ENCODE measurements around the gene LIPM. TPM values are rescaled to one million over a fixed set of nuclear protein-coding genes. Genes with fewer than 3 reads are reported as not detected.

LIPM gene
- total RNA-seq, 4 donors from 2014 or later: not detected

DNA sequence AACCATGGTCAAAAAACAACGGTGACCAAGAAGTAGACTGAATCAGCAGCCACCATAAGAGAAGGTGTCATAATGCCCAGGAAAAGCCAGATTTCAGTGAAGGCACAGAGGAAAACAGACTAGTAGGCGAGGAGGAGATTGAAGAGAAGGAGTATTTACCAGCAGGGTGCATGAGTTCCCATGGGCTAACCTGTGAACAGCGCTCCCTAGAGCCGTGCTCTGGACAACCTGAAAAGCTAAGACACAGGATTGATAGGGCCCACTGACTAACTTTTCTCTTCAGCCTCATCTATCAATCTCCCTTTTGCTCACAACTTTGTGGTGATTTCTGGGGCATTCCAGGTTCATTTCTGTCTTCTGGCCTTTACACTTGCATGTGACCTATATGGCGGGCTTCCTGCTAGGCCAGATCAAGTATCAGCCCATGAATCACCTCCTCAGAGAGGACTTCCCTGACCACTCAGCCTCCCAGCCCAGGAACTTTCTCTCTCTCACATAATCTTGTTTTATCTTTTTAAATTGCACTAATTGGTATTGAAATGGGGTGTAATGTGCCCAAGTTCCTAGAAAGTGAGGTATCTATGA lies 36.3 kb downstream of the LIPM start:
- in situ Hi-C loops (cut with MboI; ENCODE audit: low pct_ligation_motif_present in 1 of 4, low pct_unique_long_range_greater_than_20kb in 1 of 4, low sequenced_read_pairs in 3 of 4): loop anchor here (5.0 to 25.0 kb wide), 5 partner anchors 83 to 376 kb away; partner anchors contain the start of gene CH25H (in 2 of the 4)
- H3K27ac ChIP-seq: no peak overlapping the region
- H3K27me3 ChIP-seq: no peaks in the 10 kb centered on the region
- no peak for DNase-seq
- H3K36me3 ChIP-seq: no peaks in the 10 kb centered on the region
- 79 to 90% methylated on average over 3 to 5 of the region's 5 CpGs for WGBS, 2 donors (ENCODE audit: low coverage in 1 of 2)
- intact Hi-C loops (cut with DNase I; ENCODE audit: low total_unique reads): loop anchor here (5.0 to 10.0 kb wide), 2 partner anchors 156 to 378 kb away; partner anchors contain the start of gene FAS
- no peak for TF ChIP-seq POLR2AphosphoS5 (IDR thresholded peaks at IDR 0.05)
- no peak for TF ChIP-seq EP300 (IDR thresholded peaks at IDR 0.05; ENCODE audit: low read depth)
- TF ChIP-seq, protein P1, sequence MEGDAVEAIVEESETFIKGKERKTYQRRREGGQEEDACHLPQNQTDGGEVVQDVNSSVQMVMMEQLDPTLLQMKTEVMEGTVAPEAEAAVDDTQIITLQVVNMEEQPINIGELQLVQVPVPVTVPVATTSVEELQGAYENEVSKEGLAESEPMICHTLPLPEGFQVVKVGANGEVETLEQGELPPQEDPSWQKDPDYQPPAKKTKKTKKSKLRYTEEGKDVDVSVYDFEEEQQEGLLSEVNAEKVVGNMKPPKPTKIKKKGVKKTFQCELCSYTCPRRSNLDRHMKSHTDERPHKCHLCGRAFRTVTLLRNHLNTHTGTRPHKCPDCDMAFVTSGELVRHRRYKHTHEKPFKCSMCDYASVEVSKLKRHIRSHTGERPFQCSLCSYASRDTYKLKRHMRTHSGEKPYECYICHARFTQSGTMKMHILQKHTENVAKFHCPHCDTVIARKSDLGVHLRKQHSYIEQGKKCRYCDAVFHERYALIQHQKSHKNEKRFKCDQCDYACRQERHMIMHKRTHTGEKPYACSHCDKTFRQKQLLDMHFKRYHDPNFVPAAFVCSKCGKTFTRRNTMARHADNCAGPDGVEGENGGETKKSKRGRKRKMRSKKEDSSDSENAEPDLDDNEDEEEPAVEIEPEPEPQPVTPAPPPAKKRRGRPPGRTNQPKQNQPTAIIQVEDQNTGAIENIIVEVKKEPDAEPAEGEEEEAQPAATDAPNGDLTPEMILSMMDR (IDR thresholded peaks at IDR 0.05): no peak
- TF ChIP-seq POLR2A (IDR thresholded peaks at IDR 0.05): no peak
- H3K4me3 ChIP-seq: no peak overlapping the region
- peaks cover 0 to 6% (median 3%) of the 10 kb centered on the region in 4 donors for H3K4me1 ChIP-seq
- H3K9me3 ChIP-seq: no peaks in the 10 kb centered on the region

DNA sequence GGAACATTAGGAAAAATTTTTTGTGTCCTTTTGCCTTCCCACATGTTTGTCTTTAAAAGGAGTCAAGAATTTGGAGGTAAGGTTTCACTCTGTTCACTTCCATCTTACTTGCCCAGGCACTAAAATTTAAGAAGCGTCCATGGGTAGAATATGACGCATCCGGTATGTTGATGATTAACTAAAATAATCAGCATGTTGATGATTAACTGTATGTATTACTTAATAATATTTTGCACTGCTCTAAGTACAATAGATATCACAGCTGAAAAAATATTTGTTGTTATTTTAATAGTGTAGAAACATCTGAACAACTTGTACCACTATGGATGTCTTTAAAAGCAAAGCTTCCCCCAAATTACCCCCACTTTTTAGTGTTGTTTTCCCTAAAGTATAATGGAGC lies 37.6 kb downstream of the LIPM start:
- TF ChIP-seq POLR2A (IDR thresholded peaks at IDR 0.05) (no peak), EP300 (IDR thresholded peaks at IDR 0.05; ENCODE audit: low read depth) (no peak), POLR2AphosphoS5 (IDR thresholded peaks at IDR 0.05) (no peak)
- TF ChIP-seq, protein P1 (IDR thresholded peaks at IDR 0.05): no peak
- Histone ChIP-seq H3K27ac (no peak overlapping the region), H3K27me3 (no peaks in the 10 kb centered on the region), H3K9me3 (no peaks in the 10 kb centered on the region), H3K4me1 (peaks cover 0 to 6% (median 3%) of the 10 kb centered on the region in 4 donors), H3K4me3 (no peak overlapping the region), H3K36me3 (no peaks in the 10 kb centered on the region)
- no peak for DNase-seq
- intact Hi-C loops (cut with DNase I; ENCODE audit: low total_unique reads) (no loop called here), in situ Hi-C loops (cut with MboI; ENCODE audit: low pct_ligation_motif_present in 1 of 4, low pct_unique_long_range_greater_than_20kb in 1 of 4, low sequenced_read_pairs in 3 of 4) (loop anchor here in 2 of 4 donors (25.0 kb wide), 1 partner anchor 372 kb away; the partner anchor contains the start of gene CH25H (in 2 of the 2))
- 84 to 97% methylated on average over 3 of the region's 3 CpGs for WGBS, 2 donors (ENCODE audit: low coverage in 1 of 2)

DNA sequence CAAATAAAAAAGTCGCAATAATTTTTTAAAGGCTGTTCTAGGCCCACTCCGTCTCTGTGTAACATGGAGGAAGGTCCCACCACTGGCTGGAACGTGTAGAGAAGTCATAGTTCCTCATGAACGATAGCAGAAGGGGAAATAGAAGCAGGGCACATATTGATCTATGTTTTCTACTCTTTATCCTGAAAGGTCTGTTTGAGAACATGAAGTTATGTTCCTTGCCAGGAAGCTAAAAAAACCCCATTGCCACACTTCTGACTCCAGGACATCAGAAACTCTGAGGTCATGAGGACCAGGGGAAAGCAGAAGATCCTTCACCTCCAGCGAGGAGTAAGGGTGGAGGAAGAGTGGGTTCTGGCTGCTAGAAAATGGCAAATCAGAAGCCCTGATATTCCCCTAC lies 38.4 kb downstream of the LIPM start:
- H3K36me3 ChIP-seq: no peaks in the 10 kb centered on the region
- H3K4me3 ChIP-seq: no peak overlapping the region
- no peak for DNase-seq
- no peaks in the 10 kb centered on the region for H3K27me3 ChIP-seq
- in situ Hi-C loops (cut with MboI; ENCODE audit: low pct_ligation_motif_present in 1 of 4, low pct_unique_long_range_greater_than_20kb in 1 of 4, low sequenced_read_pairs in 3 of 4) (loop anchor here in 2 of 4 donors (25.0 kb wide), 1 partner anchor 371 kb away; the partner anchor contains the start of gene CH25H (in 2 of the 2)), intact Hi-C loops (cut with DNase I; ENCODE audit: low total_unique reads) (no loop called here)
- TF ChIP-seq EP300 (IDR thresholded peaks at IDR 0.05; ENCODE audit: low read depth): no peak
- TF ChIP-seq, protein P1 (IDR thresholded peaks at IDR 0.05): no peak
- no peak for TF ChIP-seq POLR2A (IDR thresholded peaks at IDR 0.05)
- H3K27ac ChIP-seq: no peak overlapping the region
- peaks cover 0 to 6% (median 0%) of the 10 kb centered on the region in 4 donors for H3K4me1 ChIP-seq
- no peaks in the 10 kb centered on the region for H3K9me3 ChIP-seq
- 86 to 87% methylated on average over 5 of the region's 5 CpGs for WGBS, 2 donors (ENCODE audit: low coverage in 1 of 2)

DNA sequence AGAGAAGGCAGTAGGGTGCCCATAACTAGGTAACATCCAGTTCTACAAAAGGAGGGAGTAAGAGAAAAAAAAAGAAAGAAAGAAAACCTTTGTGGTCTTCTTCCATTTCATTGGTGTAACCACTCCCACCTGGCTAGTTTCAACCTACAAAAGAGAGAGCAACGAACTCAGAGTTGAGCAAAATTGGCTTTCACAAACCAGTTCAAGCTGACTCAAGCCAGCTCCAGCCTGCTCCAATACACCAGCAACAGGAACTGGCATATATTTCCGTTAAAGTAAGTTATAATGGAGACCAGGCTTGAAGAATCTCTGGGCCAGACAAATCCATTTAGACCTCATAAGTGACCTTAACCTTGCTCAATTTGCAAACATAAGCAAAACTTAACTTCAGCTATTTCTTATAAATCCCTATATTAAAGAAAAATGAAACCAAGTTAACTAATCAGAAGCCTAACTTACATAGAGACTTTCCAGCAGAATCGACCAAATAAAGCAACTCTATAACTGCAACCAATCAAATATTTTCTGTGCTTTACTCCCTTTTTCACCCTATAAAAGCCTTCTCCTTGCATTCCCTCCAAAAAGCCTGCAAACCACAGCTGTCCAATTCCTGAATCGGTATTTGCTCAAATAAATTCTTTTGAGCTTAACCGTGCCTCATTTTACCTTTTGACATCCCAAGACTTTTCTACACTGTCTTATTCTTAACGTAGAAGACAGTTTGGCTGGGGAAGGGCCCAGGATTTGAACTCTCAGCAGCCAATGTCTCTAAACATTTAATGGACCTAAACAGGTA lies 39.0 kb downstream of the LIPM start:
- TF ChIP-seq, protein P1 (IDR thresholded peaks at IDR 0.05): no peak
- TF ChIP-seq POLR2A (IDR thresholded peaks at IDR 0.05): no peak
- TF ChIP-seq POLR2AphosphoS5 (IDR thresholded peaks at IDR 0.05): no peak
- no peak for TF ChIP-seq EP300 (IDR thresholded peaks at IDR 0.05; ENCODE audit: low read depth)
- peaks cover 0 to 3% (median 0%) of the 10 kb centered on the region in 4 donors for H3K4me1 ChIP-seq
- no peak overlapping the region for H3K27ac ChIP-seq
- WGBS, 2 donors (ENCODE audit: low coverage in 1 of 2): 79 to 88% methylated on average over 6 of the region's 6 CpGs
- H3K9me3 ChIP-seq: no peaks in the 10 kb centered on the region
- H3K27me3 ChIP-seq: no peaks in the 10 kb centered on the region
- no peaks in the 10 kb centered on the region for H3K36me3 ChIP-seq
- intact Hi-C loops (cut with DNase I; ENCODE audit: low total_unique reads) (no loop called here), in situ Hi-C loops (cut with MboI; ENCODE audit: low pct_ligation_motif_present in 1 of 4, low pct_unique_long_range_greater_than_20kb in 1 of 4, low sequenced_read_pairs in 3 of 4) (loop anchor here in 2 of 4 donors (25.0 kb wide), 1 partner anchor 371 kb away; the partner anchor contains the start of gene CH25H (in 2 of the 2))
- DNase-seq: no peak
- no peak overlapping the region for H3K4me3 ChIP-seq

All from transverse colon (tissue), 4 donors.